BE2C (cell line): ENCODE measurements around the gene PRAC2. TPM values are rescaled to one million over a fixed set of nuclear protein-coding genes. Genes with fewer than 3 reads are reported as not detected.

Experiments used
- DNase-seq: peaks from one replicate; pipeline ENCODE4 v3.0.0-alpha.2; 2020
- H3K27me3 ChIP-seq: fragments of 250-450 bp; sonication (Bioruptor Pico); 2 replicates; pipeline ENCODE4 v1.5.1; 2020; ENCODE audit warnings: mild to moderate bottlenecking
- H3K36me3 ChIP-seq: fragments of 250-450 bp; sonication (Bioruptor Pico); 2 replicates; pipeline ENCODE4 v1.5.1; 2020; ENCODE audit warnings: mild to moderate bottlenecking
- H3K4me1 ChIP-seq: fragments of 250-450 bp; sonication (Bioruptor Pico); 2 replicates; pipeline ENCODE4 v1.5.1; 2020
- H3K4me3 ChIP-seq: 2 replicates; pipeline ENCODE4 v1.5.1; 2011; ENCODE audit warnings: low read depth, low read length
- H3K9me3 ChIP-seq: fragments of 250-450 bp; sonication (Bioruptor Pico); 2 replicates; pipeline ENCODE4 v1.5.1; 2020
- polyA plus RNA-seq: library from polyadenylated mRNA; unstranded; fragments of >200 nt; gene quantifications from one replicate; pipeline ENCODE4 v1.2.1, GENCODE V29; 2012; ENCODE audit warnings: low read depth, missing spikeins; ENCODE audit not compliant: insufficient read length, insufficient read depth
- TF ChIP-seq, protein P1 (sequence below): IDR thresholded peaks from 2 replicates; pipeline ENCODE4 v1.5.1; 2012; ENCODE audit warnings: mild to moderate bottlenecking, low read depth, low read length

Gene PRAC2
- polyA plus RNA-seq, result not detected

DNA sequence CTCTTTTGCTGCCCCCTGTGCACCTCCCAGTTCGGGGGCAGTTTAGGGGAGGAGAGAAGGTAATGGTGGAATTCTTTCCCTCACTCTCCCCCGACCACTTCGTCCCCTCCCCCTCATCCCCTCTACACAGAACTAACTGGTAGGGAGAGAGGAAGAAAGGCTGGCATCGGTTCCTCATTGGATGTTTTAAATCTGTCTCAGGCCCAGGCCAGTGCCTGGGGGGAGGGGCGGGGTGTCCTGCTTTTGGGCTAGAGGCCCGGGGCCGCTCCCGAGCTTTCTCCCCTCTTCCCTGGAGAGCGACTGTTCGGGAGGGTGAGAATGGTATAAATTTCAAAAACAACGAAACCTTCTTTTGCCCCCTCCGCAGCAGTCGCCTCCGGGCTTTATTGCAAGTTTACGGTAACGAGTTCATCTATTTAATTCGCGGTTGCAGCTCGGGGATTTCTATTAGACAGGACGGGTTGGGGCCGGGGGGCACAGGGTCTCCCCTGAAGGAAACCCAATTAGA lies at the start of gene PRAC2:
Gene PRAC2 (plus strand): TSS at position 271 of the 508 bp plus-strand sequence. CDS start 1,226 bp downstream, outside the sequence.
- H3K27me3 ChIP-seq, result peaks cover 99% of the 10 kb centered on the region

DNA sequence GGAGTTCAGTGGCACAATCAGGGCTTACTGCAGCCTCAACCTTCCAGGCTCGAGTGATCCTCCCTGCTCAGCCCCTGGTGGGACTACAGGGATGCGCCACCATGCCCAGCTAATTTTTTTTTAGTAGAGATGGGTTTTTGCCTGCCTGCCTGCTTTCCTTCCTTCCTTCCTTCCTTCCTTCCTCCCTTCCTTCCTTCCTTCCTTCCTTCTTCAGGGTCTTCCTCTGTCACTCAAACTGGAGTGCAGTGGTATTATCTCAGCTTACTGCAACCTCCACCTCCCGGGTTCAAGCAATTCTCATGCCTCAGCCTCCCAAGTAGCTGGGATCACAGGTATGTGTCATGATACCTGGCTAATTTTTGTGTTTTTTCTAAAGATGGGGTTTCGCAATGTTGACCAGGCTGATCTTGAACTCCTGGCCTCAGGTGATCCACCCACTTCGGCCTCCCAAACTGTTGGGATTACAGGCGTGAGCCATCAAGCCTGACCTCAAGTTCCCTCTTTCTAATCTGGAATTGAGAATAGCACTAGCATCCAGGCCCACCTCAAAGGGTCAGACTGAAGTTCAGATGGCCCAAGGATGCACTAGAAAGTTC lies 45.9 kb upstream of the PRAC2 start:
- DNase-seq, result no peak
- Histone ChIP-seq H3K4me3 (no peak overlapping the region), H3K36me3 (no peaks in the 10 kb centered on the region), H3K4me1 (no peaks in the 10 kb centered on the region), H3K9me3 (no peaks in the 10 kb centered on the region), H3K27me3 (peaks cover 42% of the 10 kb centered on the region)
- TF ChIP-seq, protein P1, sequence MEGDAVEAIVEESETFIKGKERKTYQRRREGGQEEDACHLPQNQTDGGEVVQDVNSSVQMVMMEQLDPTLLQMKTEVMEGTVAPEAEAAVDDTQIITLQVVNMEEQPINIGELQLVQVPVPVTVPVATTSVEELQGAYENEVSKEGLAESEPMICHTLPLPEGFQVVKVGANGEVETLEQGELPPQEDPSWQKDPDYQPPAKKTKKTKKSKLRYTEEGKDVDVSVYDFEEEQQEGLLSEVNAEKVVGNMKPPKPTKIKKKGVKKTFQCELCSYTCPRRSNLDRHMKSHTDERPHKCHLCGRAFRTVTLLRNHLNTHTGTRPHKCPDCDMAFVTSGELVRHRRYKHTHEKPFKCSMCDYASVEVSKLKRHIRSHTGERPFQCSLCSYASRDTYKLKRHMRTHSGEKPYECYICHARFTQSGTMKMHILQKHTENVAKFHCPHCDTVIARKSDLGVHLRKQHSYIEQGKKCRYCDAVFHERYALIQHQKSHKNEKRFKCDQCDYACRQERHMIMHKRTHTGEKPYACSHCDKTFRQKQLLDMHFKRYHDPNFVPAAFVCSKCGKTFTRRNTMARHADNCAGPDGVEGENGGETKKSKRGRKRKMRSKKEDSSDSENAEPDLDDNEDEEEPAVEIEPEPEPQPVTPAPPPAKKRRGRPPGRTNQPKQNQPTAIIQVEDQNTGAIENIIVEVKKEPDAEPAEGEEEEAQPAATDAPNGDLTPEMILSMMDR, result no peak

More for the DNA sequence above, at the start of gene PRAC2:
- H3K4me3 ChIP-seq, result no peak within 1 kb of the TSS
- no peaks in the 10 kb centered on the region for H3K9me3 ChIP-seq
- H3K4me1 ChIP-seq, result no peaks in the 10 kb centered on the region
- no peak for DNase-seq
- TF ChIP-seq, protein P1, result no peak
- H3K36me3 ChIP-seq, result no peaks in the 10 kb centered on the region

DNA sequence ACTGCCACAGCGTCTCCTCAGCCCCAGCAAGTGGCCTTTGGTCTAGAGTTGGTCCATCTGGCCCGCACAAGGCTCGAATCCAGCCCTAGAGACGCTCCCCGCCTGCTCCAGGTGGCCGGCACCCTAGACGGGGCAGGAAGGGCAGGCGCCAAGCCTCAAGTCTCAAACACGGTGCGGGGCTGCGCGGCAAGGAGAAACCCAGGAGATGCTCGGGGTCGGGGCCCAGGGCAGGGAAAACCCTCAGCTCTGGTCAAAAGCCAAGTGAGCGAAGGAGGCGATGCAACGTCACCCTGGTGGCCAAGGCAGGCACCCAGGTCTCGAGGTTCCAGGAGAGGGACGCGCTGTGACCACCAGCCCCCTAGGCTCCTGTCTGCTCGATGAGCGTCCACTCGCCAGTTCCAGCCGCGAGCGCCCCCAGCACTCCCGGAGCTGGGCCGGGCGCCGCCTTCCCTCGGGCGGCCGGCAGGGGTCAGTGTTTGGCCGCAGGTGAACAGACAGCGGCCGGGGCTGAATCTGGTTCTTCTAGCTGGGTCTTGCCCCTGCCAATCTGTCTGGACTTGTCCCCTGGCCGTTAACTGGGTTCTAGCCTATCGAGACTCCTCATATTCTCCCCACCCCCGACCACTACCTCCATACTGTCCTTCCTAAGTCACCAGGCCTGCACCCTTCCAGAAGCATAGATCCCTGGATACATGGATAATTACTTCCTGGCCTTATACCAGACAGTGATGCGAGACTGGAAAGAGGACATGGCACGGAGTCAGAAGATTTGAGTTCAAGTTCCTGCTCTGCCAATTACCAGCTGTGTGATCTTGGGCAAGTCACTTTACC lies 44.6 kb upstream of the PRAC2 start:
- Histone ChIP-seq H3K4me3 (no peak overlapping the region), H3K36me3 (no peaks in the 10 kb centered on the region), H3K9me3 (no peaks in the 10 kb centered on the region; the same call in 1 of the 2 replicates), H3K27me3 (peaks cover 48% of the 10 kb centered on the region), H3K4me1 (no peaks in the 10 kb centered on the region)
- TF ChIP-seq, protein P1, result peak; percentile 84
- peak; percentile 76 for DNase-seq

DNA sequence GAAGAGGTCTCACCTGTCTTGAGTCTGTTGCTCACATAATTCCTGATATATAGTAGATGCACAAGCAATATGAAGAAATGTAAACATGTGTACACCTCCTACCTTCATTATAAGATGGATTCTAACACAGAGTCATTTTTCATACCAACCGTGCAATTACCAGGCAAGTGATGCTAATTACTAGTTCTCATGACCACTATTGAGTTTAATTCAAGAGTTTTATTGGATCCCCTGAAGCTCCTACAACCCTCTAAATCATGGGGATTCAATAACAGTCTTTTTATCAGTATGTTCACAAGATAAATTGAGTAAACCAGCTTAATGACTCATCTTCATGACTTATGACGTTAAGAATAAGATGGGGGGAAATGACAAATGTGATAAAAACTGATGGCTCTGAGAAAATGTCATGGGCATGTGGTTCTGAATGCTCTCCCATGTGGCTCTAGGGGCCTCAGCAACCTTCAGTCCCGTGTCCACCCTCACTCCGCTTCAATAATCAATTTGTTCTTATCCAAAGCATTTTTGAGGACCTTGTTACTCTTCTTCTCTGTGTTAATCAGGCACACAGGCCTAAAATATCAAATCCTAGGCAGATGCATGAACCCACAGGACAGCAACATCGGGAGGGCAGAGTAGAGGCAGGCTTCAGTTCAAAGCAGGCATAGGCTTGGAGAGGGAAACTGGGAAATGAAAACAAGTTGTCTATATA lies 43.4 kb upstream of the PRAC2 start:
- peaks cover 48% of the 10 kb centered on the region for H3K27me3 ChIP-seq
- no peak overlapping the region for H3K4me3 ChIP-seq
- DNase-seq, result no peak
- H3K4me1 ChIP-seq, result no peaks in the 10 kb centered on the region
- no peaks in the 10 kb centered on the region for H3K36me3 ChIP-seq
- TF ChIP-seq, protein P1, result no peak
- H3K9me3 ChIP-seq, result no peaks in the 10 kb centered on the region; the same call in 1 of the 2 replicates

DNA sequence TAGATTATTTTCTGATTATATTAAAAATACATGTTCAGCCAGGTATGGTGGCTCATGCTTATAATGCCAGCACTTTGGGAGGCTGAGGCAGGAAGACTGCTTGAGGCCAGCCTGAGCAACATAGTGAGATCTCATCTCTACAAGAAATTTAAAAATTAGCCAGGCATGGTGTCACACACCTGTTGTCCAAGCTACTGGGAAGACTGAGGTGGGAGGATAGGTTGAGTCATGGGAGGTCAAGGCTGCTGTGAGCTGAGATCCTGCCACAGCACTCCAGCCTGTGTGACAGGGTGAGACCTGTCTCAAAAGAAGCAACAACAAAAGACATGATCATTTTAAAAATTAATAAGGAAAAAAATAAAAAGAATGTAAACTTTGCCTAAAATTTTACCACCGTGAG lies 41.4 kb upstream of the PRAC2 start:
- H3K9me3 ChIP-seq, result no peaks in the 10 kb centered on the region; the same call in 1 of the 2 replicates
- DNase-seq, result no peak
- H3K36me3 ChIP-seq, result no peaks in the 10 kb centered on the region
- no peaks in the 10 kb centered on the region for H3K4me1 ChIP-seq
- TF ChIP-seq, protein P1, result no peak
- no peak overlapping the region for H3K4me3 ChIP-seq
- H3K27me3 ChIP-seq, result peaks cover 60% of the 10 kb centered on the region
